MM.1S (cell line): ENCODE measurements around the gene CCDC40.

Experiments used
- DNase-seq: peaks from one replicate; pipeline ENCODE4 v3.0.0-alpha.2; 2015
- H2AFZ ChIP-seq: fragments of 300-600 bp; sonication (generic); 2 replicates; pipeline ENCODE4 v1.6.0; 2016; ENCODE audit warnings: antibody characterized with exemption, low read length
- H3F3A ChIP-seq: fragments of 300-600 bp; sonication (generic); 2 replicates; pipeline ENCODE4 v1.6.1; 2016; ENCODE audit warnings: mild to moderate bottlenecking, antibody characterized with exemption, low read length, moderate library complexity, mixed read lengths; ENCODE audit not compliant: insufficient read depth
- H3K27ac ChIP-seq: fragments of 300-600 bp; sonication (generic); 2 replicates; pipeline ENCODE4 v1.5.1; 2016; ENCODE audit warnings: mild to moderate bottlenecking, low read length
- H3K27me3 ChIP-seq: fragments of 300-600 bp; sonication (generic); replicated peaks from 2 replicates; pipeline ENCODE4 v1.6.0; 2016; ENCODE audit warnings: low read length; ENCODE audit not compliant: insufficient read depth
- H3K36me3 ChIP-seq: fragments of 300-600 bp; sonication (generic); replicated peaks from 2 replicates; pipeline ENCODE4 v1.6.1; 2016; ENCODE audit warnings: mild to moderate bottlenecking, low read length, mixed read lengths; ENCODE audit not compliant: insufficient read depth
- H3K4me1 ChIP-seq: fragments of 300-600 bp; sonication (generic); 2 replicates; pipeline ENCODE4 v1.6.1; 2016; ENCODE audit warnings: low read length, mixed read lengths
- H3K4me2 ChIP-seq: fragments of 300-600 bp; sonication (generic); 2 replicates; pipeline ENCODE4 v1.6.0; 2016; ENCODE audit warnings: low read depth, low read length
- H3K4me3 ChIP-seq: fragments of 300-600 bp; sonication (generic); 2 replicates; pipeline ENCODE4 v1.5.1; 2016; ENCODE audit warnings: low read length, mixed read lengths
- H3K79me2 ChIP-seq: fragments of 300-600 bp; sonication (generic); 2 replicates; pipeline ENCODE4 v1.6.1; 2016; ENCODE audit warnings: mixed run types, low read length, mixed read lengths
- H3K9ac ChIP-seq: fragments of 300-600 bp; sonication (generic); 2 replicates; pipeline ENCODE4 v1.6.1; 2016; ENCODE audit warnings: low read length, mixed read lengths
- H3K9me2 ChIP-seq: fragments of 300-600 bp; sonication (generic); replicated peaks from 2 replicates; pipeline ENCODE4 v1.6.1; 2016; ENCODE audit warnings: mild to moderate bottlenecking, low read length, mixed read lengths; ENCODE audit not compliant: insufficient read depth
- H3K9me3 ChIP-seq: fragments of 300-600 bp; sonication (generic); replicated peaks from 2 replicates; pipeline ENCODE4 v1.6.1; 2016; ENCODE audit warnings: mild to moderate bottlenecking, low read length, mixed read lengths; ENCODE audit not compliant: insufficient read depth
- H4K20me1 ChIP-seq: fragments of 300-600 bp; sonication (generic); 2 replicates; pipeline ENCODE4 v1.6.1; 2016; ENCODE audit warnings: mild to moderate bottlenecking, low read length, moderate library complexity, mixed read lengths; ENCODE audit not compliant: insufficient read depth
- CTCF ChIP-seq: fragments of 300-600 bp; sonication (generic); IDR thresholded peaks from 2 replicates; pipeline ENCODE4 v1.5.1; 2016; ENCODE audit warnings: antibody characterized with exemption, low read length, mixed read lengths
- EZH2 ChIP-seq: fragments of 300-600 bp; sonication (generic); optimal IDR thresholded peaks from 2 replicates; pipeline ENCODE3; 2017; ENCODE audit warnings: low read depth, mild to moderate bottlenecking, antibody characterized with exemption, low read length, mixed read lengths
- EZH2phosphoT487 ChIP-seq: fragments of 300-600 bp; sonication (generic); IDR thresholded peaks from 2 replicates; pipeline ENCODE4 v1.6.1; 2018; ENCODE audit warnings: antibody characterized with exemption, low read length

CCDC40 gene

GRCh38 chr17:80122926-80123505, 86.6 kb downstream of the CCDC40 start:
- Histone ChIP-seq H3K4me1 (no peaks in the 10 kb centered on the region), H2AFZ (no peak overlapping the region), H3K4me3 (no peak overlapping the region), H3K36me3 (no peaks in the 10 kb centered on the region), H3K27me3 (peaks cover 60% of the 10 kb centered on the region), H3K9me2 (no peaks in the 10 kb centered on the region), H3K4me2 (no peak overlapping the region), H3K27ac (no peak overlapping the region), H3K79me2 (no peaks in the 10 kb centered on the region), H3F3A (no peaks in the 10 kb centered on the region), H4K20me1 (no peaks in the 10 kb centered on the region), H3K9ac (no peak overlapping the region), H3K9me3 (no peaks in the 10 kb centered on the region)
- TF ChIP-seq EZH2 (no peak), EZH2phosphoT487 (no peak), CTCF (no peak)
- DNase-seq = no peak

- Histone ChIP-seq H3K4me2 (no peak overlapping the region), H3K4me3 (no peak overlapping the region), H3K27me3 (peaks cover 60% of the 10 kb centered on the region), H3K27ac (no peak overlapping the region), H3K36me3 (no peaks in the 10 kb centered on the region), H4K20me1 (no peaks in the 10 kb centered on the region), H3K9me3 (no peaks in the 10 kb centered on the region), H3K4me1 (0 out of 2 replicates have a peak, but pooled peaks cover 1% of the 10 kb centered on the region), H2AFZ (no peak overlapping the region), H3K9ac (no peak overlapping the region), H3K79me2 (no peaks in the 10 kb centered on the region), H3K9me2 (no peaks in the 10 kb centered on the region), H3F3A (no peaks in the 10 kb centered on the region)
- no peak for DNase-seq
- TF ChIP-seq EZH2 (no peak), EZH2phosphoT487 (no peak), CTCF (no peak)
These were observed 87.3 kb downstream of the CCDC40 start for GRCh38 chr17:80123791-80124190.

GRCh38 chr17:80124351-80124981, 88.0 kb downstream of the CCDC40 start:
- H3K27ac ChIP-seq = no peak overlapping the region
- no peak overlapping the region for H3K9ac ChIP-seq
- H2AFZ ChIP-seq = no peak overlapping the region

More at GRCh38 chr17:80124351-80124981, 88.0 kb downstream of the CCDC40 start:
- Histone ChIP-seq H3K4me1 (peaks cover 8% of the 10 kb centered on the region; the same call in 1 of the 2 replicates), H3K9me2 (no peaks in the 10 kb centered on the region), H3K79me2 (no peaks in the 10 kb centered on the region), H3K27me3 (peaks cover 54% of the 10 kb centered on the region), H4K20me1 (no peaks in the 10 kb centered on the region), H3K36me3 (no peaks in the 10 kb centered on the region), H3K4me3 (no peak overlapping the region), H3F3A (no peaks in the 10 kb centered on the region), H3K4me2 (no peak overlapping the region), H3K9me3 (no peaks in the 10 kb centered on the region)
- TF ChIP-seq CTCF = peak; percentile 21; the same call in 1 of the 2 replicates
- no peak for TF ChIP-seq EZH2phosphoT487
- no peak for TF ChIP-seq EZH2
- no peak for DNase-seq
